ENCODE measurements around the gene FHOD3.

- TF ChIP-seq EZH2 (optimal IDR thresholded peaks at IDR 0.05; ENCODE audit: low read depth, low read length) (no peak), CTCF (IDR thresholded peaks at IDR 0.05; ENCODE audit: low read length) (no peak), EZH2phosphoT487 (IDR thresholded peaks at IDR 0.05; ENCODE audit: low read length) (no peak)
Measured at GRCh38 chr18:36704156-36704555, 406.6 kb downstream of the FHOD3 start.

All from MM.1S (cell line).